HG03045 (cell line): ENCODE data around the gene ERICH6B.

Experiments
- ATAC-seq: cut with Tn5 transposase; IDR thresholded peaks from one replicate; pipeline ENCODE4 v1.9.1; 2021; ENCODE audit warnings: mild to moderate bottlenecking, moderate library complexity; ENCODE audit not compliant: unreplicated experiment

The ERICH6B gene

DNA sequence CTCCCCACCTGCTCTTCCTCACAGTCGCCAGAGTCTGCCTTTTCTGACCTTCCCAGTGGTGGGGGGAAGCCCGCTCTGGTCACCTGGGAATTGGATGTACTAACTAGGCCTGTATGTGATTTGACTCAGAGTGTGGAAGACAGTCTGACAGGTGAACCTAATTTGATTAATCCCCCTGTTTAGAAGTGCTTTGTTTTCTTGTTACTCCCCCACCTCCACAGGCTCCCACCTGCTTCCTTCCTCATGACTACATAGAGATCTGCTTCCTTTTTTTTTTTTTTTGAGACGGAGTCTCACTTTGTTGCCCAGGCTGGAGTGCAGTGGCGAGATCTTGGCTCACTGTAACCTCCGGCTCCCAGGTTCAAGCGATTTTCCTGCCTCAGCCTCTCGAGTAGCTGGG, 106.8 kb downstream of the ERICH6B start:
- no peak for ATAC-seq

- ATAC-seq: no peak
Observed at GRCh38 chr13:45506811-45507210, 108.7 kb downstream of the ERICH6B start.

- ATAC-seq: no peak
Observed at GRCh38 chr13:45503658-45504057, 111.9 kb downstream of the ERICH6B start.

DNA sequence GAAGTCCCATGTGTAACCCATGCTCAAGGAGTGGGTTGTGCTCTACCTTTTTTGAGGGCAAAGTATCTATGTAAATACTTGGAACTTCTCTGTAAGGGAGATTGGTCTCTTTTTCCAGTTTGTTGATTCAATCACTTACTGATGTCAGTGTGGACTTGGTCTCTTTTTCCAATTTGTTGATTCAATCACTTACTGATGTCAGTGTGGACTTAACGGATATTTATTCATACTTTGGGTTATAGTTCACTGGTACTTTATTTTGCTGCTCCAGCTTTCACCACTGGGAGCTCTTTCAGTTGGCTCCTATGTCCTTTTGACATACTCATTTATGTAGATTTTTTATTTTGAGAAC, 114.4 kb downstream of the ERICH6B start:
- no peak for ATAC-seq

- no peak for ATAC-seq
Observed at GRCh38 chr13:45500492-45501174, 114.9 kb downstream of the ERICH6B start.

GRCh38 chr13:45496942-45497341, 118.6 kb downstream of the ERICH6B start:
- ATAC-seq: no peak

GRCh38 chr13:45492538-45492937, 123.0 kb downstream of the ERICH6B start:
- no peak for ATAC-seq
